GM21390 (cell line): Measurements from ENCODE around the gene DLX4.

Experiments
- ATAC-seq: cut with Tn5 transposase; IDR thresholded peaks from one replicate; pipeline ENCODE4 v1.9.1; 2021; ENCODE audit not compliant: unreplicated experiment

DLX4 gene

GRCh38 chr17:50003911-50004310 lies 34.9 kb downstream of the DLX4 start:
- ATAC-seq: no peak

- ATAC-seq: no peak
These were observed 40.3 kb downstream of the DLX4 start for GRCh38 chr17:50009282-50009681.

GRCh38 chr17:50013079-50013478 lies 44.1 kb downstream of the DLX4 start:
- no peak for ATAC-seq

GRCh38 chr17:50014471-50015088 lies 45.6 kb downstream of the DLX4 start:
- no peak for ATAC-seq

GRCh38 chr17:50015146-50015545 lies 46.2 kb downstream of the DLX4 start:
- no peak for ATAC-seq

- ATAC-seq: no peak
These were observed 49.9 kb downstream of the DLX4 start for GRCh38 chr17:50018909-50019308.

- ATAC-seq: no peak
These were observed 52.0 kb downstream of the DLX4 start for GRCh38 chr17:50020841-50021599.

GRCh38 chr17:50021681-50022370 lies 52.8 kb downstream of the DLX4 start:
- ATAC-seq: no peak

- ATAC-seq: no peak
These were observed 53.6 kb downstream of the DLX4 start for GRCh38 chr17:50022463-50023130.

GRCh38 chr17:50023520-50023919 lies 54.5 kb downstream of the DLX4 start:
- ATAC-seq: no peak
